Tracheal epithelial cell (primary cell): ENCODE measurements around the gene MAP7D3. TPM values are rescaled to one million over a fixed set of nuclear protein-coding genes. Genes with fewer than 3 reads are reported as not detected.

Experiments used
- total RNA-seq: library from RNA; depleted of rRNA; stranded (reverse); fragments of >200 nt; gene quantifications from 2 replicates; pipeline ENCODE4 v1.2.1, GENCODE V29; 2014

MAP7D3 gene
- total RNA-seq, result 3.2 and 6.5 TPM in 2 replicates

GRCh38 chrX:136251041-136251991 is at the start of gene MAP7D3:
Gene MAP7D3 (minus strand): TSS chrX:136251400. CDS start chrX:136251358, 42 bp downstream.

GRCh38 chrX:136300721-136301120 is 49.5 kb upstream of the MAP7D3 start, which contains the start of gene ADGRG4:
Gene ADGRG4 (plus strand): TSS chrX:136300963. CDS start chrX:136308778, 7,815 bp downstream.

Other genes with a start within 250 kb of the MAP7D3 start
- gene FHL1, start 103.9 kb downstream of the MAP7D3 start, total RNA-seq, result 43.9 and 46.5 TPM in 2 replicates
- not detected in 2 replicates for gene ADGRG4, start 49.6 kb upstream of the MAP7D3 start, total RNA-seq
- not detected in 2 replicates for gene BRS3, start 236.5 kb upstream of the MAP7D3 start, total RNA-seq
- gene HTATSF1, start 246.2 kb upstream of the MAP7D3 start, total RNA-seq, result 30.8 and 35.8 TPM in 2 replicates